A673 (cell line): ENCODE data around the gene SAMD13.

ENCODE experiments used
- EZH2 ChIP-seq: fragments of 200-600 bp; sonication (generic); IDR thresholded peaks from 2 replicates; pipeline ENCODE4 v1.6.1; 2017; ENCODE audit warnings: borderline replicate concordance, low read depth, mild to moderate bottlenecking, mixed read lengths, antibody characterized with exemption, low read length; ENCODE audit not compliant: poor library complexity, severe bottlenecking
- TF ChIP-seq, protein P1 (sequence below): fragments of 300-800, 200-600 bp; sonication (generic); conservative IDR thresholded peaks from 2 replicates; pipeline ENCODE4 v1.5.1; 2017; ENCODE audit warnings: low read depth, mild to moderate bottlenecking, antibody characterized with exemption, low read length, moderate library complexity, mixed read lengths

DNA sequence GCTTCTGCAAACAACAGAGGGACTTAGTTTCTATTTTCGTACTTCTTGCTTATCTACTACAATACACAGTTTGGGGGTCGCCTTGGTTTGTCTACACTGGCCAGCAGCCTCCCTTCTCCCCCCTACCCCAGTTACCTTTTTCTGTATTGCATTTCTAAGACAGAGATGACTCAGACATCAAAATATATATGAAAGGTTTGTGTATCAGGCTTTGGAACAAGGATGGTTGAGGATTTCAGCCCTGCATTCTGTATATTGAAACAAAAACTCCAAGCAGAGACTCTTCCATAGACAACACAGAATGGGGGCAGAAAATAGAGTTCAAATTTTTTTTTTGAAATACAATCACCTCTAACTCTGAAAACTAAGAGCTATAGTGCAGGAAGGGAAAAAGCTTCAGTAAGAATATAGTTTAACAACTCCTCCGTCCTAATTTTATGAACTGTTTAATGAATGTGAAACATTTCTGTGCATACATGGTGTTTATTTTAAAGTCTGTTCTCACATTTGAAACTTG, 1.9 kb downstream of the SAMD13 start:
- TF ChIP-seq, protein P1, sequence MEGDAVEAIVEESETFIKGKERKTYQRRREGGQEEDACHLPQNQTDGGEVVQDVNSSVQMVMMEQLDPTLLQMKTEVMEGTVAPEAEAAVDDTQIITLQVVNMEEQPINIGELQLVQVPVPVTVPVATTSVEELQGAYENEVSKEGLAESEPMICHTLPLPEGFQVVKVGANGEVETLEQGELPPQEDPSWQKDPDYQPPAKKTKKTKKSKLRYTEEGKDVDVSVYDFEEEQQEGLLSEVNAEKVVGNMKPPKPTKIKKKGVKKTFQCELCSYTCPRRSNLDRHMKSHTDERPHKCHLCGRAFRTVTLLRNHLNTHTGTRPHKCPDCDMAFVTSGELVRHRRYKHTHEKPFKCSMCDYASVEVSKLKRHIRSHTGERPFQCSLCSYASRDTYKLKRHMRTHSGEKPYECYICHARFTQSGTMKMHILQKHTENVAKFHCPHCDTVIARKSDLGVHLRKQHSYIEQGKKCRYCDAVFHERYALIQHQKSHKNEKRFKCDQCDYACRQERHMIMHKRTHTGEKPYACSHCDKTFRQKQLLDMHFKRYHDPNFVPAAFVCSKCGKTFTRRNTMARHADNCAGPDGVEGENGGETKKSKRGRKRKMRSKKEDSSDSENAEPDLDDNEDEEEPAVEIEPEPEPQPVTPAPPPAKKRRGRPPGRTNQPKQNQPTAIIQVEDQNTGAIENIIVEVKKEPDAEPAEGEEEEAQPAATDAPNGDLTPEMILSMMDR: no peak
- TF ChIP-seq EZH2: no peak
